ENCODE data around the gene PITPNM1. TPM values are rescaled to one million over a fixed set of nuclear protein-coding genes. Genes with fewer than 3 reads are reported as not detected.

PITPNM1 gene
- total RNA-seq, 8 experiments from 2014 or later = 21.4 to 64.4 (median 35.9) TPM

DNA sequence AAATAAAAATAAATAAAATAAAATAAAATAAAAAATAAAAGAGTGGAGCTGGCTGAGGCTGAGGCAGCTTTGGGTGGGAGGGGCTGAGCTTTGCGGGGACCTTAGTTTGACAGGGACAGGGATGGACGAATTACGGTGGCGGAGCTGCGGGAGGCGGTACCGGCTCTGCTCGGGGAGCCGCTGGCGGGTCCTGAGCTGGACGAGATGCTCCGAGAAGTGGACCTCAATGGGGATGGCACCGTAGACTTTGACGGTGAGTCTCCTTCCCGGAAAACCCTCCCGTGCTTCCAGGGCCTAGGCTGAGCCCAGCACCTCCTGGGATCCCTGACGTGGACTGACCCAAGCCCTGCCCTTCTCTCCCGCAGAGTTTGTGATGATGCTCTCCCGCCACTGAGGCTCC is 46.9 kb downstream of the PITPNM1 start:
- in situ Hi-C loops (cut with MboI; ENCODE audit: low pct_unique_long_range_greater_than_20kb in 2 of 9, low sequenced_read_pairs in 9 of 9, unreplicated experiment in 9 of 9) = no loop called here
- no peak overlapping the region for H3K4me3 ChIP-seq
- no peak overlapping the region for H3K27ac ChIP-seq
- no peak for ATAC-seq (replicated peaks in 6 of 8)
- 35 to 100% (median 93%) methylated on average over 2 to 9 of the region's 19 CpGs; no CpG with 5 or more reads in 5 of the 10 experiments for WGBS, 10 experiments
- peaks cover 0 to 6% of the 10 kb centered on the region in 2 donors for H3K4me1 ChIP-seq (replicated peaks in 1 of 2)

DNA sequence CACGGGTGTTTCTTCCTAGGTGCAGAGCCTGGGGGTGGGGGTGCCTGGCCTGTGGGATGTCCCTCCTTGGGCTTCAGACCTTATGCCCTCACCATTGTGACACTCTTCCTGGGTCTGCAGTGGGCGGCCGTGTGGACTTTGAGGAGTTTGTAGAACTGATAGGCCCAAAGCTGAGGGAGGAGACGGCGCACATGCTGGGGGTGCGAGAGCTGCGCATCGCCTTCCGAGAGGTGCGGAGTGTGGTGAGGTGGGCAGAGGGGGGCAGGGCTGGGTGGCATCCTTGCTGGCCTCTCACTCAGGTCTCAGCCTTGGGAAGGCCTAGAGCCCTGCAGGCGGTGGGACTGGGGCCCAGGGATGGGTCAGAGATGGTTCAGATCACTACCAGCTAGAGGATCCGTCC is 47.7 kb downstream of the PITPNM1 start:
- H3K4me3 ChIP-seq = no peak overlapping the region
- 57 to 60% methylated on average over 1 to 2 of the region's 12 CpGs; no CpG with 5 or more reads in 8 of the 10 experiments for WGBS, 10 experiments
- peak in 1 of 8 experiments; percentile 8 for ATAC-seq (replicated peaks in 6 of 8)
- H3K4me1 ChIP-seq (replicated peaks in 1 of 2) = peaks cover 0 to 6% of the 10 kb centered on the region in 2 donors
- H3K27ac ChIP-seq = no peak overlapping the region
- in situ Hi-C loops (cut with MboI; ENCODE audit: low pct_unique_long_range_greater_than_20kb in 2 of 9, low sequenced_read_pairs in 9 of 9, unreplicated experiment in 9 of 9) = no loop called here

DNA sequence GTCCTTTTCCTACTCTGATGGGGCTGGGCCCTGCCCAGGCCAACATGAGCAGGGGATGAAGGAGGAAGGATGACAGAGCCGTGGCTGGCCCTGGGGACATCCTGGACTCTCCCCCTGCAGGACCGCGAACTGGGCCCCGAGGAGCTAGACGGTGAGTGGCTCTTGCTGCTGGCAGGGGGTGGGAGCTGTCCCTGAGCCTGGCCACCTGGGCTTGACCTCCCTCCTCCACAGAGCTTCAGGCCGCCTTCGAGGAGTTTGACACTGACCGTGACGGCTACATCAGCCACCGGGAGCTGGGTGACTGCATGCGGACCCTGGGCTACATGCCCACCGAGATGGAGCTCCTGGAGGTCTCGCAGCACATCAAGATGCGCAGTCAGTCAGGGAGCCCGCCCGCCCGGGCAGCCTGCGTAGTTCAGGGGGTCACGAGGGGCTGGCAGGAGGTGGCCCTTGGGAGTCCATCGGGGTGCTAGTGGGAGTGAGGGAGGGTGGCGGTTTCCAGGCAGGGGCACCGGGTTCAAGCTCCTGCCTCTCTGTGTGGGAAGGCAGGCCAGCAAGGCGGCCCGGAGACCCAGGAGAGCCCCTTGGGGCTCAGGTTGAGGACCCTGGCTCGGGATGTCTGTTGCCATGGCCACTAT is 49.0 kb downstream of the PITPNM1 start:
- no peak overlapping the region for H3K4me3 ChIP-seq
- H3K27ac ChIP-seq = no peak overlapping the region
- H3K4me1 ChIP-seq (replicated peaks in 1 of 2) = peaks cover 0 to 6% of the 10 kb centered on the region in 2 donors
- WGBS, 10 experiments = 0 to 90% (median 81%) methylated on average over 1 to 4 of the region's 25 CpGs; no CpG with 5 or more reads in 6 of the 10 experiments
- in situ Hi-C loops (cut with MboI; ENCODE audit: low pct_unique_long_range_greater_than_20kb in 2 of 9, low sequenced_read_pairs in 9 of 9, unreplicated experiment in 9 of 9) = no loop called here
- ATAC-seq (replicated peaks in 6 of 8) = peak in 4 of 8 experiments; percentile 10 to 15 (median 12)

DNA sequence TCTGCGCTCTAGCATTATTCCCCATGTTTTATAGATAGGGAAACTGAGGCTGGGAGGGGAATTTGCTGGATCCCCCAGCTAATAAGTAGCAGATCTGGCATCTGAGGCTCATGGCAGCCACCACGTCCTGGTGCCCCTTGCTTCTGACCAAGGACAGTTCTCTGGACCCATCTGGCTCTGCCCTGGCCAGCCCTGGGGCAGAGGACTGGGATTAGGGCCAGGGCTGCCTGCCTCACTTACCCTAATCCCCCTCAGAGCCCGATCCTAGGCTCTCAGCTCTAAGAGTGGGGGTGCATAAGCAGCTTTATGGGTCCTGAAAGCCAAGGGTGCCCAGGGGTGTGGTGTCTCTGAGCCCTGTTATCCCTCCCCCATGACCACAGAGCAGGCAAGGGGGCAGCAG is 50.1 kb downstream of the PITPNM1 start, which contains the start of gene CABP4:
Gene CABP4, plus strand, starts transcription at position 301 of the 400 bp plus-strand sequence. Its CDS starts 70 bp downstream, at position 371.
- H3K27ac ChIP-seq = no peak within 1 kb of the TSS
- no peak within 1 kb of the TSS for H3K4me3 ChIP-seq
- in situ Hi-C loops (cut with MboI; ENCODE audit: low pct_unique_long_range_greater_than_20kb in 2 of 9, low sequenced_read_pairs in 9 of 9, unreplicated experiment in 9 of 9) = no loop called here
- ATAC-seq (replicated peaks in 6 of 8) = no peak
- 60 to 71% methylated on average over 1 of the region's 3 CpGs; no CpG with 5 or more reads in 8 of the 10 experiments for WGBS, 10 experiments
- H3K4me1 ChIP-seq (replicated peaks in 1 of 2) = peaks cover 0 to 6% of the 10 kb centered on the region in 2 donors

DNA sequence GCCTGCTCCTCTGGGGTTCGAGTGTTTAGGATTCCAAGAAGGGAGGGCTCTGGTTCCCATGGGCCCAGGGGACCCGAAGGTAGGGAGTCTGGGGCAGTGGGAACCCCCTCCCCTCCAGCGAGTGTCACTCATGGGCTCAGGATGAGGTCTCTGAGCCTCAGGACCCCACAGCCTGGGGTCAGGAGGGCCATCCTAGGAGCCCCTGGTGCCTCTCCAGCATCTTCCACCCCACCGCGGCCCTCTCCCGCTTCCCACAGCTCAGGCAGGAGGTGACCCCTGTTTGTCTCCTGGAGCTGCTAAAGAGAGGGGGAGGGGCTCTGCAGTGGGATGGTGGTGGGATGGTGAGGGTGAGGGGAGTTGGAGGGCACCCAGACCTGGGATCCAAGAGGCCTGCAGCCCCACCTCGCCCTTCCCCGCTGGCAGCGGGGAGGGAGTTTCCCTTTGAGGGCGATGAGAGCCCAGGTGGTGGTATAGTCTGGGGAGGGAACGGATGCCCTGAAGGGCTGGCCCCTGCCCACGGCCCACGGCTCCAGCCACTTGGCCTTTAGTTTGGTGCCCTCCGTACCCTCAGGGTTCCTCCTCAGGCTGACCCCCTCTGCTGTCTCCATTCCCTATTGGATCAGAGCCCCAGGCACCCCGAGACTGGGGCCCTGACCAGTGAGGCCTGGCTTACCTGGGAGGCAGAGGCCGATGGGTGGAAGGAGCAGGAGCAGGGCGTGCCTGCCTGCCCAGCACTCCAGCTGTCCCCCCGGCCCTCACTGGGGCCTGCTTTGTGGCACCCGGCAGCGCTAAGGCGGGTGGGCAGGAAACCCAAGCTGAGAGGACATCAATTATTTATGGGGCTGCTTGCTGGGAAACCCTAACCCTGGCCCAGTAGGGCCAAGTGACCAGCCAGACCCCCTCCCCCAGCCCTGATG is 51.1 kb downstream of the PITPNM1 start:
- Histone ChIP-seq H3K4me1 (replicated peaks in 1 of 2) (peaks cover 0 to 6% of the 10 kb centered on the region in 2 donors), H3K27ac (no peak overlapping the region), H3K4me3 (no peak overlapping the region)
- whole genome bisulfite sequencing, 10 experiments = 60 to 87% (median 83%) methylated on average over 1 to 3 of the region's 21 CpGs; no CpG with 5 or more reads in 7 of the 10 experiments
- in situ Hi-C loops (cut with MboI; ENCODE audit: low pct_unique_long_range_greater_than_20kb in 2 of 9, low sequenced_read_pairs in 9 of 9, unreplicated experiment in 9 of 9) = no loop called here
- no peak for ATAC-seq (replicated peaks in 6 of 8)

DNA sequence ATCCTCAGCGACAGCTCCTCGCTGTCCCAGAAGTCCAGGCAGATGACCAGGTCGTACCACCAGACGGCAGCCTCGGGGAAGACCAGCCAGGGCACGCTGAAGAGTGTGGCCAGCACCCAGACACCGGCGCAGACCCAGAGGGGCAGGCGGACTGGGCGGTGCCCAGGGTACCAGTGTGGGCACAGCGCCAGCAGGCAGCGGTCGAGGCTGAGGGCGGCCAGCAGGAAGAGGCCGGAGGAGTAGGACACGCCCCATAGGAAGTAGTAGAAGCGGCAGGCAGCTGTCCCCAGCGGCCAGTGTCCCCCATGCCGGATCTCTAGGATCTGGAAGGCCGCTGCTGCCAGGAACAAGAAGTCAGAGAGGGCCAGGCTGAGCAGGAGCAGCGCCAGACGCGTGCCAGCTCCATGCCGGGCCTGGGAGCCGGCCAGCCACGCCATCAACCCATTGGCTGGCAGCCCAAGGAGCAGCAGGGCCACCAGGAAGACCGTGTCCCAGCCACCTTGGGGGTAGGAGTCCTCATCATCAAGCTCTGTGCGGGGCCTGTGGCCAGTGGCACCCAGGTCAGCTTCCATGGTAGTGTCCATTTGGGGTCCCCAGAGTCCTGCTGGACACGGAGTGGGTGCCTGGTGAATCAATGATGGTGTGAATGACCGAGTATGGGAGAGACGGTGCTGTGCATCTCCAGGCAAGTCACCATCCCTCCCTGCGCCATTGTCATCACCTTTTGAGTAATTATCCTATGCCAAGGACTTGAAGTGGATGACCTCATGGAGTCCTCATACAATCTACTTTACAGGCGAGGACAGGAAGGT is 52.8 kb downstream of the PITPNM1 start, which contains the start of gene GPR152:
Gene GPR152, minus strand, starts transcription at position 589 of the 812 bp plus-strand sequence. Its CDS starts 5 bp downstream, at position 584.
- H3K27ac ChIP-seq = no peak within 1 kb of the TSS
- no peak for ATAC-seq (replicated peaks in 6 of 8)
- H3K4me3 ChIP-seq = no peak within 1 kb of the TSS
- WGBS, 10 experiments = 50 to 100% (median 92%) methylated on average over 1 to 19 of the region's 33 CpGs; no CpG with 5 or more reads in 3 of the 10 experiments
- peaks cover 0 to 6% of the 10 kb centered on the region in 2 donors for H3K4me1 ChIP-seq (replicated peaks in 1 of 2)
- in situ Hi-C loops (cut with MboI; ENCODE audit: low pct_unique_long_range_greater_than_20kb in 2 of 9, low sequenced_read_pairs in 9 of 9, unreplicated experiment in 9 of 9) = no loop called here

DNA sequence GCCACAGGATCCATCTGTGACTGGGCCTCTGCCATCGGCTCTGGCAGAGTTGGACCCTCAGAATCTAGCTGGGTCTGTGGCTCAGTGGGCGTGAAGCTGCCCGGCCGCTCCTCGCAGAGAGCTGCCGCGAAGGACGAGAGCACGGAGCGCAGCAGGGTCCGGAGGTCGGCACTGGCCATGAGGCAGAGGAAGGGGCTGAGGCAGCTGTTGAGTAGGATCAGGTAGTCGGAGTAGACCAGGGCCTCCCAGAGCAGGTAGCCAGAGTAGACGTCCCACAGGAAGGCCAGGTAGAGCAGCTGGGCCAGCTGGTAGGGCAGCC is 53.5 kb downstream of the PITPNM1 start:
- H3K4me1 ChIP-seq (replicated peaks in 1 of 2) = peaks cover 0 to 6% of the 10 kb centered on the region in 2 donors
- WGBS, 10 experiments = 70 to 100% (median 100%) methylated on average over 1 to 2 of the region's 14 CpGs; no CpG with 5 or more reads in 7 of the 10 experiments
- H3K27ac ChIP-seq = no peak overlapping the region
- in situ Hi-C loops (cut with MboI; ENCODE audit: low pct_unique_long_range_greater_than_20kb in 2 of 9, low sequenced_read_pairs in 9 of 9, unreplicated experiment in 9 of 9) = no loop called here
- H3K4me3 ChIP-seq = no peak overlapping the region
- no peak for ATAC-seq (replicated peaks in 6 of 8)

DNA sequence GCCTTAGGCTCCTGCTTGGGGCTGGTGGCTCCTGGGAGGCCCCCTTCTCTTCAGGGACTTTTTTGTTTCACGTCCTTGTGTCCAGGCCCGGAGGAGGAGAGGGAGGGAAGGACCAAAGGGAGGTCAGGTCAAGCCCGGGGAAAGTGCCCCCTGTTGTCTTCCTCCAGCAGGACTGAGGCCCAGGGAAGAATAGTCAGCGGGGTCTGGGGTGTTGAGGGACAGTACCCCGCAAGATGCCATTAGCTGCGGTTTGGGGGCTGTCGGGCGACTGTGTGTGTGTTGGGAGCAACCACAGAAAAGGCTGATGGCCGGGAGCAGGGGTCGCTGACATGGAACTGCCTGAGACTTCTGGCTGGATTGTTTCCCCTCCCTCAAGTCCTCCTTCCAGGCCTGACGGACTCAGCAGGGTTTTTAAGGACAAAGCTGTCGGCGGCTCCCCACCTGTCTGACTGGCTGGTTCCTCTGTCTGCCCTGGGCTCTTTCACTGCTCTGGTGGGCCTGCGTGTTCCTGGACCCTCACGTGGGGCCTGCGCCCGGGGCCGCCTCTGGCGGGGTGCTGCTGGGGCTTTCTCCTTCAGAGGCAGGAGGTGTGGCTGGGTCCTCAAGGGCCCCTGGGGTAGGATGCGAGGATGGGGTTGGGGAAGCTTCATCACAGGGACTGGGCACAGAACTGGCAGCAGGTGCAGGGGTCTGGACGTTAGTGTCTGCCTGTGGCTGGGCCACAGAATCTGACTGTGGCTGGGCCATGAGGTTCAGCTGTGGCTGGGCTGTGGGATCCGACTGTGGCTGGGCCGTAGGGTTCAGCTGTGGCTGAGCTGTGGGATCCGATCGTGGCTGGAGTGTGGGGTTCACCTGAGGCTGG is 54.1 kb downstream of the PITPNM1 start:
- Histone ChIP-seq H3K27ac (no peak overlapping the region), H3K4me1 (replicated peaks in 1 of 2) (peaks cover 0 to under 1% of the 10 kb centered on the region in 2 donors), H3K4me3 (no peak overlapping the region)
- 30 to 73% (median 50%) methylated on average over 1 to 11 of the region's 25 CpGs; no CpG with 5 or more reads in 5 of the 10 experiments for WGBS, 10 experiments
- ATAC-seq (replicated peaks in 6 of 8) = no peak
- in situ Hi-C loops (cut with MboI; ENCODE audit: low pct_unique_long_range_greater_than_20kb in 2 of 9, low sequenced_read_pairs in 9 of 9, unreplicated experiment in 9 of 9) = no loop called here

DNA sequence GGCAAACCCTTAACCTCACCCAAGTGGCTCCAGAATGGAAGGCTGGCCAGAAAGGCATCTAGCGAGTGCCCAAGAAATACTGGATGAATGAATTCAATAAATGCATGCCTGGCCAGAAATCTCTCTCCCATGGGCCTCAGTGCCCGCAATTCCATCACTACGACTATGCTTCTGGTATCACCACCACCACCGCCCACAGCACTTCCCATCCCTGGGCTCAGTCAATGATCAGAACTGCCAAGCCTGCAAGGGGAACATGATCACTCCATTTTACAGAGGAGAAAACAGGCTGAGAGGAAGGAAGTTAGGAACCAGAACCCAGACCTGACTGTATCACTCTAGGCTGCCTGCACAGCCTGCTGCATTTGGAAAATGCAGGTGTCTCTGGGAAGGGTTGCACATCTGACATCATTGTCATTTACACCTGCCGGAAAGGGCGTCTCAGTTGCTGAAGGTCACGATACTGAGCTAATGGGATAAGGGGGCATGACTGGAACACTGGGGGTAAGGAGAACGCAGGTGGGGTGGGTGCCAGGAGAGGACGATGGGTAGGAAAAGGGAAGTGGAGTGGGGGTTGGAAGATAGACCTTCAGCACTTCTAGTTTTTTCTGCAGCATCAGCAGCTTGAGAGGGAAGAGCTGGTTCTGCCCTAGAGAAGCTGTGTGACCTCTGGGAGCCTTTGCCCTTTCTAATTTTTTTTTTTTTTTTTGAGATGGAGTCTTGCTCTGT is 55.9 kb downstream of the PITPNM1 start:
- Histone ChIP-seq H3K4me1 (replicated peaks in 1 of 2) (no peaks in the 10 kb centered on the region), H3K4me3 (no peak overlapping the region), H3K27ac (no peak overlapping the region)
- in situ Hi-C loops (cut with MboI; ENCODE audit: low pct_unique_long_range_greater_than_20kb in 2 of 9, low sequenced_read_pairs in 9 of 9, unreplicated experiment in 9 of 9) = no loop called here
- ATAC-seq (replicated peaks in 6 of 8) = no peak
- 50 to 100% (median 93%) methylated on average over 1 to 7 of the region's 9 CpGs; no CpG with 5 or more reads in 2 of the 10 experiments for WGBS, 10 experiments

DNA sequence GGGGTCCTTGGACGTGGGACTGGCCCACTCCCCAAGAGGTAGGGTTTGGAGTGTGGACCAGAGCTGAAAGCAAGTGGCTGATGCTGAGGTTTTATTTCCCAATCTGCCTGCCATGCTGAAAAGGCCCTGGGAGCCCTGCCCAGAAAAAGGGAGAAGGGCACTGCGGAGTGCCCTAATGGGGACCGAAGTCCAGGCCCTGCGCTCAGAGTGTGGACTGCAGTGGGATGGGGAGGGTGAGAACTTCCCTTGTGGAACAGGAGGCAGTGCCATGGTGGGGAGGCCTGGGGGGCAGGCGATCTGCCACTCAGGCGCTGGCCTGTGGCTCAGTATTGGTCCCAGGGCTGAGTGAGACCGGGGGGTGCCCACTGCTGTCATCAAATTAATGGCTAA is 56.9 kb downstream of the PITPNM1 start:
- no peak for ATAC-seq (replicated peaks in 6 of 8)
- H3K27ac ChIP-seq = no peak overlapping the region
- no peak overlapping the region for H3K4me3 ChIP-seq
- in situ Hi-C loops (cut with MboI; ENCODE audit: low pct_unique_long_range_greater_than_20kb in 2 of 9, low sequenced_read_pairs in 9 of 9, unreplicated experiment in 9 of 9) = no loop called here
- 93 to 100% (median 100%) methylated on average over 1 to 3 of the region's 7 CpGs; no CpG with 5 or more reads in 5 of the 10 experiments for WGBS, 10 experiments
- H3K4me1 ChIP-seq (replicated peaks in 1 of 2) = no peaks in the 10 kb centered on the region

DNA sequence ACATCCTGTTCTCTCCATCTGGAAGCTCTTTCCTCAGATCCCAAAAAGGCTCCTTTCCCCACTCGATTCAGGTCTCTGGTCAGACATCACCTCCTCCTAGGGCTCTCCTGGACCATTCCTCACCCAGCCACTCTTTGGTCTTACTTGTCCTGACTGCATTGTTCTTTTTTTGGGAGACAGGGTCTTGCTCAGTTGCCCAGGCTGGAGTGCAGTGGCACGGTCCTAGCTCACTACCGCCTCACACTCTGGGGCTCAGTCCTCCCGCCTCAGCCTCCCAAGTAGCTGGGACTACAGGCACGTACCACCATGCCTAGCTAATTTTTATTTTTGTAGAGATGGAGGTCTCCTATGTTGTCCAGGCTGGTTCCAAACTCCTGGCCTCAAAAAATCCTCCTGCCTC is 59.6 kb downstream of the PITPNM1 start:
- no peak overlapping the region for H3K27ac ChIP-seq
- in situ Hi-C loops (cut with MboI; ENCODE audit: low pct_unique_long_range_greater_than_20kb in 2 of 9, low sequenced_read_pairs in 9 of 9, unreplicated experiment in 9 of 9) = no loop called here
- WGBS, 10 experiments = 50 to 100% (median 66%) methylated on average over 1 to 4 of the region's 5 CpGs; no CpG with 5 or more reads in 4 of the 10 experiments
- no peak for ATAC-seq (replicated peaks in 6 of 8)
- H3K4me1 ChIP-seq (replicated peaks in 1 of 2) = peaks cover 0 to 6% of the 10 kb centered on the region in 2 donors
- no peak overlapping the region for H3K4me3 ChIP-seq

Measured in motor neuron (in vitro differentiated cells).